SU-DHL-6 (cell line): ENCODE results near the gene RBMS3.

ENCODE experiments used
- H2AFZ ChIP-seq: fragments of 200-600 bp; sonication (generic); 2 replicates; pipeline ENCODE4 v1.6.1; 2014; ENCODE audit warnings: low read depth, mild to moderate bottlenecking, moderate library complexity, mixed read lengths, antibody characterized with exemption, low read length; ENCODE audit not compliant: severe bottlenecking
- H3F3A ChIP-seq: fragments of 200-600 bp; shearing (Covaris generic); 2 replicates; pipeline ENCODE4 v1.6.0; 2016; ENCODE audit warnings: antibody characterized with exemption, mild to moderate bottlenecking; ENCODE audit not compliant: insufficient read depth
- H3K27ac ChIP-seq: fragments of 200-600 bp; sonication (generic); 2 replicates; pipeline ENCODE4 v1.5.1; 2016; ENCODE audit warnings: low read depth, mild to moderate bottlenecking, low read length, moderate library complexity, mixed read lengths
- H3K27me3 ChIP-seq: fragments of 200-600 bp; sonication (generic), shearing (Covaris generic); 2 replicates; pipeline ENCODE4 v1.6.0; 2014; ENCODE audit warnings: mild to moderate bottlenecking, low read length
- H3K36me3 ChIP-seq: fragments of 200-600 bp; sonication (generic); 2 replicates; pipeline ENCODE4 v1.6.1; 2014; ENCODE audit warnings: mild to moderate bottlenecking, low read length, mixed read lengths
- H3K4me2 ChIP-seq: fragments of 300-600, 200-600 bp; shearing (Covaris generic), sonication (generic); 2 replicates; pipeline ENCODE4 v1.6.0; 2014; ENCODE audit warnings: low read length, low read depth, mild to moderate bottlenecking; ENCODE audit not compliant: poor library complexity, severe bottlenecking
- H3K4me3 ChIP-seq: fragments of 200-600 bp; sonication (generic); 2 replicates; pipeline ENCODE4 v1.5.1; 2014; ENCODE audit warnings: antibody characterized with exemption, low read length, mild to moderate bottlenecking, mixed read lengths; ENCODE audit not compliant: insufficient read depth, poor library complexity, severe bottlenecking
- H3K79me2 ChIP-seq: fragments of 200-600 bp; sonication (generic); 2 replicates; pipeline ENCODE4 v1.6.1; 2014; ENCODE audit warnings: mild to moderate bottlenecking, low read length, moderate library complexity; ENCODE audit not compliant: insufficient read depth
- H3K9ac ChIP-seq: fragments of 200-600 bp; sonication (generic); 2 replicates; pipeline ENCODE4 v1.7.0; 2014; ENCODE audit warnings: mild to moderate bottlenecking, low read length
- H3K9me2 ChIP-seq: fragments of 200-600 bp; sonication (generic); replicated peaks from 2 replicates; pipeline ENCODE4 v1.6.1; 2014; ENCODE audit warnings: low read length; ENCODE audit not compliant: insufficient read depth
- H3K9me3 ChIP-seq: fragments of 200-600 bp; sonication (generic); 2 replicates; pipeline ENCODE4 v1.6.1; 2014; ENCODE audit warnings: low read length, mixed read lengths; ENCODE audit not compliant: insufficient read depth
- H4K20me1 ChIP-seq: fragments of 200-600 bp; sonication (generic); 2 replicates; pipeline ENCODE4 v1.6.1; 2014; ENCODE audit warnings: low read depth, mild to moderate bottlenecking, antibody characterized with exemption, low read length, moderate library complexity, mixed read lengths
- EZH2phosphoT487 ChIP-seq: fragments of 200-600 bp; sonication (generic), shearing (Covaris generic); conservative IDR thresholded peaks from 2 replicates; pipeline ENCODE4 v1.6.1; 2018; ENCODE audit warnings: mild to moderate bottlenecking, antibody characterized with exemption, low read length, moderate library complexity, mixed read lengths
- TF ChIP-seq, protein P1 (sequence below): fragments of 200-600 bp; sonication (generic); IDR thresholded peaks from one replicate; pipeline ENCODE4 v1.5.1; 2017; ENCODE audit warnings: antibody characterized with exemption, mild to moderate bottlenecking, low read length, moderate library complexity; ENCODE audit not compliant: insufficient read depth, poor library complexity, severe bottlenecking

RBMS3 gene

GRCh38 chr3:29700256-29700655 lies 419.4 kb downstream of the RBMS3 start:
- no peaks in the 10 kb centered on the region for H3K9me2 ChIP-seq
- H3K9me3 ChIP-seq, result no peaks in the 10 kb centered on the region
- TF ChIP-seq, protein P1, sequence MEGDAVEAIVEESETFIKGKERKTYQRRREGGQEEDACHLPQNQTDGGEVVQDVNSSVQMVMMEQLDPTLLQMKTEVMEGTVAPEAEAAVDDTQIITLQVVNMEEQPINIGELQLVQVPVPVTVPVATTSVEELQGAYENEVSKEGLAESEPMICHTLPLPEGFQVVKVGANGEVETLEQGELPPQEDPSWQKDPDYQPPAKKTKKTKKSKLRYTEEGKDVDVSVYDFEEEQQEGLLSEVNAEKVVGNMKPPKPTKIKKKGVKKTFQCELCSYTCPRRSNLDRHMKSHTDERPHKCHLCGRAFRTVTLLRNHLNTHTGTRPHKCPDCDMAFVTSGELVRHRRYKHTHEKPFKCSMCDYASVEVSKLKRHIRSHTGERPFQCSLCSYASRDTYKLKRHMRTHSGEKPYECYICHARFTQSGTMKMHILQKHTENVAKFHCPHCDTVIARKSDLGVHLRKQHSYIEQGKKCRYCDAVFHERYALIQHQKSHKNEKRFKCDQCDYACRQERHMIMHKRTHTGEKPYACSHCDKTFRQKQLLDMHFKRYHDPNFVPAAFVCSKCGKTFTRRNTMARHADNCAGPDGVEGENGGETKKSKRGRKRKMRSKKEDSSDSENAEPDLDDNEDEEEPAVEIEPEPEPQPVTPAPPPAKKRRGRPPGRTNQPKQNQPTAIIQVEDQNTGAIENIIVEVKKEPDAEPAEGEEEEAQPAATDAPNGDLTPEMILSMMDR, result no peak
- no peak for TF ChIP-seq EZH2phosphoT487
- H3K27me3 ChIP-seq, result no peaks in the 10 kb centered on the region
- H3K9ac ChIP-seq, result no peak overlapping the region
- H3K4me2 ChIP-seq, result no peak overlapping the region
- H3K4me3 ChIP-seq, result no peak overlapping the region
- H2AFZ ChIP-seq, result no peak overlapping the region
- H3K36me3 ChIP-seq, result no peaks in the 10 kb centered on the region
- no peaks in the 10 kb centered on the region for H4K20me1 ChIP-seq
- H3K79me2 ChIP-seq, result no peaks in the 10 kb centered on the region
- no peak overlapping the region for H3K27ac ChIP-seq
- no peaks in the 10 kb centered on the region for H3F3A ChIP-seq

DNA sequence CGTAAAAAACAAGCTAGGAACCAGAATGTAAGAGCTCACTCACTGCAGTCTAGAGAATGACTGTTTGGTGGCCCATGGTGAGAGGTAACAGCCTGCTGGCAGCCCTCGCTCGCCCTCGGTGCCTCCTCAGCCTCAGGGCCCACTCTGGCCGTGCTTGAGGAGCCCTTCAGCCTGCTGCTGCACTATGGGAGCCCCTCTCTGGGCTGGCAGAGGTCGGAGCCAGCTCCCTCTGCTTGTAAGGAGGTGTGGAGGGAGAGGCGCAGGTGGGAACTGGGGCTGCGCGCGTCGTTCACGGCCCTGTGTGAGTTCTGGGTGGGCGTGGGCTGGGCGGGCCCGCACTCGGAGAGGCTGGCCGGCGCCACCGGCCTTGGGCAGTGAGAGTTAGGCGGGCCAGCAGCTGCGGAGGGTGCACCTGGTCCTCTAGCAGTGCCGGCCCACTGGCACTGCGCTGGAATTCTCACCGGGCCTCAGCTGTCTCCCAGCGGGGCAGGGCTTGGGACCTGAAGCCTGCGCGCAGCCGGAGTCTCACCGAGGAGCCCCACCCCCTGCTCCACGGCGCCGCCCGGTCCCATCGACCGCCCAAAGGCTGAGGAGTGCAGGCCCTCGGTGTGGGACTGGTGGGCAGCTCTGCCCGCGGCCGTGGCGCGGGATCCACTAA lies 420.6 kb downstream of the RBMS3 start:
- no peaks in the 10 kb centered on the region for H3K9me2 ChIP-seq
- no peaks in the 10 kb centered on the region for H3K79me2 ChIP-seq
- H3F3A ChIP-seq, result no peaks in the 10 kb centered on the region
- no peak overlapping the region for H3K4me2 ChIP-seq
- H3K36me3 ChIP-seq, result no peaks in the 10 kb centered on the region
- H4K20me1 ChIP-seq, result no peaks in the 10 kb centered on the region
- no peaks in the 10 kb centered on the region for H3K9me3 ChIP-seq
- H3K27ac ChIP-seq, result no peak overlapping the region
- no peak overlapping the region for H3K4me3 ChIP-seq
- no peak for TF ChIP-seq EZH2phosphoT487
- TF ChIP-seq, protein P1, result no peak
- no peak overlapping the region for H3K9ac ChIP-seq
- no peak overlapping the region for H2AFZ ChIP-seq
- no peaks in the 10 kb centered on the region for H3K27me3 ChIP-seq

- Histone ChIP-seq H3K9me2 (no peaks in the 10 kb centered on the region), H3K4me3 (no peak overlapping the region), H4K20me1 (no peaks in the 10 kb centered on the region), H3K9me3 (no peaks in the 10 kb centered on the region), H2AFZ (no peak overlapping the region), H3K4me2 (no peak overlapping the region), H3K9ac (no peak overlapping the region), H3K27ac (no peak overlapping the region), H3K36me3 (no peaks in the 10 kb centered on the region), H3K27me3 (no peaks in the 10 kb centered on the region), H3K79me2 (no peaks in the 10 kb centered on the region), H3F3A (no peaks in the 10 kb centered on the region)
- TF ChIP-seq, protein P1, result no peak
- TF ChIP-seq EZH2phosphoT487, result no peak
Measured at GRCh38 chr3:29705906-29706844, 425.3 kb downstream of the RBMS3 start.
